Heart left ventricle (tissue), 13 donors: ENCODE measurements around the gene PNMT.

Source experiments
- POLR2A ChIP-seq, 2 donors: fragments of 450-650 bp; IDR thresholded peaks; one replicate each; pipeline ENCODE4 v1.6.1; 2017; ENCODE audit warnings: antibody characterized with exemption in 2 of 2, mild to moderate bottlenecking in 2 of 2, moderate library complexity in 2 of 2
- TF ChIP-seq, protein P1 (sequence below), 12 donors: fragments of 200-600 bp; sonication (generic) in 4 of 12; IDR thresholded peaks; one replicate each; pipeline versions ENCODE4 v1.5.0 to v1.8.0; 2018 to 2022; ENCODE audit warnings: antibody characterized with exemption in 12 of 12, mild to moderate bottlenecking in 5 of 12
- donor health status: ischemic (EF 13 %, LVEDD 7.1; RV severe dilation, severe dysfunction).
- donor health status: DM: no; HTN: yes; CAD: no.
- donor health status: DM: no; HTN: no; CAD: no.
- donor health status: ischemic (EF 25% LVEDD 6.9; RV normal size, moderate dysfunction).
- donor health status: ischemic (EF 25% LVEDD 5.7; RV mildly dilated, moderate dysfunction).
- donor health status: ischemic (EF 35%, LVEDD 5.7; RV mildly dilated, moderate dysfunction).
- donor health status: nonischemic (EF 11% LVEDD 7.7; RV severe dilation, severe dysfunction).
- donor health status: DM: yes; HTN: yes; CAD: no.
- donor health status: PGD.
- donor health status: ischemic (EF 29% LVEDD 5.4; RV normal size, mild dysfunction).
- donor health status: nonischemic (EF 23%, LVEDD 6.1; RV moderate dilation, normal function).

DNA sequence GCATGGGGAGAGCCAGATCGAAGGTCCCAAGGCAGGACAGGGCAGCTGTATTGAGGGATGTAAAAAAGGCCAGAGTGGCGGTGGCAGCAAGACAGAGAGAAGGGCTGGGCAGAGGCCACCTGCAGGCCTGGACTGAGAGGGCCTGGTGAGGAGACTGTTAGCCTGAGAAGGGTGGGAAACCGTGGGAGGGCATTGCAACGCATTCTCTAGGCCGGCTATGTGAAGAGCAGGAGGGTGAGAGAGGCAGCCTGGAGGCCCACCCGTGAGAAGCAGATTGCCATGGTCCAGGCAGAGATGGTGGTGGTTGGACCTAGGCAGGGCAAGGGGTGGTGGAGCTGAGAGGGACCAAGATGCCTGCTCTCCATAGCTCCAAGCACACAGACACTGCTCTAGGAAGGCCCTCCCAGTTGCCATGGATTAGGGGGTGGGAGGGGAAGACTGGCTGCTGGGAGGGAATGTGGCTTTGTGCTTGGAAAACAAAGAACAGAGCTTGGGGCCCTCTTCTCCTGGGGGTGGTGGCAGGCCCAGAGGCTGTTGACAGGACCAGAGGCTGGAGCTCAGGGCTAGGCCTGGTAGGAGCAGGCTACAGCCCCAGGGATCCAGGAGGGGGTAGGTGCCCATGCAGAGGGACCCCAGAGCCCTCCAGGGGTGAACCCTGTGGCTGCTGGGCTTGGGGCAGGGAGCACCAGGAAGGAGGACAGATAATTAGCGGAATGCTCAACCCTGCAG lies 15.5 kb upstream of the PNMT start:
- no peak for TF ChIP-seq POLR2A (IDR thresholded peaks at IDR 0.05)
- TF ChIP-seq, protein P1, sequence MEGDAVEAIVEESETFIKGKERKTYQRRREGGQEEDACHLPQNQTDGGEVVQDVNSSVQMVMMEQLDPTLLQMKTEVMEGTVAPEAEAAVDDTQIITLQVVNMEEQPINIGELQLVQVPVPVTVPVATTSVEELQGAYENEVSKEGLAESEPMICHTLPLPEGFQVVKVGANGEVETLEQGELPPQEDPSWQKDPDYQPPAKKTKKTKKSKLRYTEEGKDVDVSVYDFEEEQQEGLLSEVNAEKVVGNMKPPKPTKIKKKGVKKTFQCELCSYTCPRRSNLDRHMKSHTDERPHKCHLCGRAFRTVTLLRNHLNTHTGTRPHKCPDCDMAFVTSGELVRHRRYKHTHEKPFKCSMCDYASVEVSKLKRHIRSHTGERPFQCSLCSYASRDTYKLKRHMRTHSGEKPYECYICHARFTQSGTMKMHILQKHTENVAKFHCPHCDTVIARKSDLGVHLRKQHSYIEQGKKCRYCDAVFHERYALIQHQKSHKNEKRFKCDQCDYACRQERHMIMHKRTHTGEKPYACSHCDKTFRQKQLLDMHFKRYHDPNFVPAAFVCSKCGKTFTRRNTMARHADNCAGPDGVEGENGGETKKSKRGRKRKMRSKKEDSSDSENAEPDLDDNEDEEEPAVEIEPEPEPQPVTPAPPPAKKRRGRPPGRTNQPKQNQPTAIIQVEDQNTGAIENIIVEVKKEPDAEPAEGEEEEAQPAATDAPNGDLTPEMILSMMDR (IDR thresholded peaks at IDR 0.05) = no peak
